Caco-2 (cell line): ENCODE data around the gene HLA-DQB2. TPM values are rescaled to one million over a fixed set of nuclear protein-coding genes. Genes with fewer than 3 reads are reported as not detected.

Experiments used
- BruUV-seq: library from RNA; stranded (reverse); fragments of 400-500 nt; replicated peaks from 2 replicates; lab custom pipeline; 2021; lab: Mats Ljungman, UMichigan
- CTCF ChIA-PET: fragments of 300-600 bp; sonication (Branson Sonifier 250); formaldehyde crosslinking; loops from one replicate; lab custom pipeline; 2022; ENCODE audit warnings: antibody characterized with exemption; lab: Charles Lee
- POLR2A ChIA-PET: fragments of 300-600 bp; sonication (Branson Sonifier 250); formaldehyde crosslinking; loops from one replicate; lab custom pipeline; 2022; ENCODE audit warnings: antibody characterized with exemption; lab: Charles Lee
- DNase-seq, 2 experiments: peaks; one replicate each; pipeline versions ENCODE4 v3.0.0 to v3.0.0-alpha.2; 2020 to 2022
- H3K27me3 ChIP-seq: replicated peaks from 2 replicates; pipeline ENCODE4 v1.6.0; 2011; ENCODE audit warnings: low read length; ENCODE audit not compliant: control insufficient read depth, insufficient read depth
- H3K36me3 ChIP-seq: 2 replicates; pipeline ENCODE4 v1.5.1; 2011; ENCODE audit warnings: low read length; ENCODE audit not compliant: control insufficient read depth, insufficient read depth
- H3K4me1 ChIP-seq: fragments of 250-450 bp; sonication (Bioruptor Pico); 2 replicates; pipeline ENCODE4 v1.5.1; 2020; ENCODE audit warnings: mild to moderate bottlenecking
- H3K4me3 ChIP-seq: 2 replicates; pipeline ENCODE4 v1.5.1; 2011; ENCODE audit warnings: low read depth, mild to moderate bottlenecking, control low read depth, low read length
- H3K9me3 ChIP-seq: fragments of 250-450 bp; sonication (Bioruptor Pico); 2 replicates; pipeline ENCODE4 v1.5.1; 2020; ENCODE audit warnings: mild to moderate bottlenecking, moderate library complexity
- H3K27ac Mint-ChIP-seq: one replicate; pipeline ENCODE4 v1.8.0; 2022; ENCODE audit warnings: mixed read lengths; ENCODE audit not compliant: unreplicated experiment
- H3K27me3 Mint-ChIP-seq: one replicate; pipeline ENCODE4 v1.8.0; 2022; ENCODE audit warnings: mixed read lengths; ENCODE audit not compliant: insufficient read depth, unreplicated experiment
- H3K36me3 Mint-ChIP-seq: one replicate; pipeline ENCODE4 v1.8.0; 2022; ENCODE audit warnings: mild to moderate bottlenecking, mixed read lengths; ENCODE audit not compliant: insufficient read depth, unreplicated experiment
- H3K4me1 Mint-ChIP-seq: one replicate; pipeline ENCODE4 v1.8.0; 2022; ENCODE audit warnings: low read depth, mixed read lengths; ENCODE audit not compliant: unreplicated experiment
- H3K4me3 Mint-ChIP-seq: one replicate; pipeline ENCODE4 v1.8.0; 2022; ENCODE audit warnings: mild to moderate bottlenecking, moderate library complexity, mixed read lengths; ENCODE audit not compliant: unreplicated experiment
- H3K9me3 Mint-ChIP-seq: one replicate; pipeline ENCODE4 v1.8.0; 2022; ENCODE audit warnings: mixed read lengths; ENCODE audit not compliant: unreplicated experiment
- CTCF ChIP-seq, 2 experiments: fragments of 200-600 bp in 1 of 2; IDR thresholded peaks; 1 replicate in 1 of 2; 2 replicates in 1 of 2; pipeline versions ENCODE4 v1.5.1 to v1.8.0; 2011 to 2022; ENCODE audit warnings: antibody characterized with exemption in 1 of 2, control low read depth in 1 of 2, inconsistent platforms in 1 of 2, low read depth in 1 of 2, low read length in 1 of 2, mild to moderate bottlenecking in 1 of 2, moderate library complexity in 1 of 2; ENCODE audit not compliant: insufficient read depth in 1 of 2, severe bottlenecking in 1 of 2, unreplicated experiment in 1 of 2
- intact Hi-C: fragments of 100-400 bp; cut with micrococcal nuclease; formaldehyde crosslinking; loops from one replicate; pipeline ENCODE4 v1.10.0; 2022; ENCODE audit not compliant: unreplicated experiment
- total RNA-seq: library from RNA; stranded (reverse); gene quantifications from 2 replicates; pipeline ENCODE4 v1.2.3, GENCODE V29; 2022

Gene HLA-DQB2
- total RNA-seq, 1 experiment from 2014 or later, result not detected

GRCh38 chr6:32744776-32745175, 18.6 kb downstream of the HLA-DQB2 start:
- peaks cover 18% of the 10 kb centered on the region for H3K27me3 Mint-ChIP-seq
- H3K27ac Mint-ChIP-seq, result no peak overlapping the region
- no peak for DNase-seq
- no peaks in the 10 kb centered on the region for H3K4me1 Mint-ChIP-seq
- CTCF ChIA-PET, result no interaction called here
- Histone ChIP-seq H3K36me3 (no peaks in the 10 kb centered on the region), H3K27me3 (no peaks in the 10 kb centered on the region; the same call in 1 of the 2 replicates), H3K9me3 (no peaks in the 10 kb centered on the region), H3K4me1 (no peaks in the 10 kb centered on the region), H3K4me3 (no peak overlapping the region)
- no peaks in the 10 kb centered on the region for H3K36me3 Mint-ChIP-seq
- intact Hi-C loops, result no loop called here
- POLR2A ChIA-PET, result no interaction called here
- BruUV-seq, result no TSS peak
- no peak overlapping the region for H3K4me3 Mint-ChIP-seq
- H3K9me3 Mint-ChIP-seq, result no peaks in the 10 kb centered on the region
- no peak for TF ChIP-seq CTCF (IDR thresholded peaks at IDR 0.05; ENCODE audit: insufficient read depth in 1 of 2, low read depth in 1 of 2, low read length in 1 of 2, severe bottlenecking in 1 of 2, unreplicated experiment in 1 of 2)

- no peak for TF ChIP-seq CTCF (IDR thresholded peaks at IDR 0.05; ENCODE audit: insufficient read depth in 1 of 2, low read depth in 1 of 2, low read length in 1 of 2, severe bottlenecking in 1 of 2, unreplicated experiment in 1 of 2)
- Mint-ChIP-seq H3K4me3 (no peak overlapping the region), H3K9me3 (no peaks in the 10 kb centered on the region), H3K4me1 (no peaks in the 10 kb centered on the region), H3K27me3 (peaks cover 17% of the 10 kb centered on the region), H3K27ac (no peak overlapping the region), H3K36me3 (no peaks in the 10 kb centered on the region)
- no peaks in the 10 kb centered on the region for H3K9me3 ChIP-seq
- no peak for DNase-seq
- BruUV-seq, result no TSS peak
- no peaks in the 10 kb centered on the region; the same call in 1 of the 2 replicates for H3K27me3 ChIP-seq
- intact Hi-C loops, result loop anchor here (2.0 kb wide), 1 partner anchor 104 kb away; no protein-coding TSS in a partner anchor
- ChIA-PET POLR2A (no interaction called here), CTCF (no interaction called here)
- no peak overlapping the region for H3K4me3 ChIP-seq
- no peaks in the 10 kb centered on the region for H3K36me3 ChIP-seq
- H3K4me1 ChIP-seq, result no peaks in the 10 kb centered on the region
These were observed 21.0 kb downstream of the HLA-DQB2 start for GRCh38 chr6:32742374-32742773.

- Mint-ChIP-seq H3K4me1 (no peaks in the 10 kb centered on the region), H3K27me3 (peaks cover 17% of the 10 kb centered on the region), H3K27ac (no peak within 1 kb of the TSS), H3K36me3 (no peaks in the 10 kb centered on the region), H3K4me3 (no peak within 1 kb of the TSS), H3K9me3 (no peaks in the 10 kb centered on the region)
- ChIA-PET POLR2A (no interaction called here), CTCF (no interaction called here)
- DNase-seq, result no peak
- BruUV-seq, result no TSS peak
- H3K27me3 ChIP-seq, result no peaks in the 10 kb centered on the region; the same call in 1 of the 2 replicates
- H3K9me3 ChIP-seq, result no peaks in the 10 kb centered on the region
- intact Hi-C loops, result no loop called here
- TF ChIP-seq CTCF (IDR thresholded peaks at IDR 0.05; ENCODE audit: insufficient read depth in 1 of 2, low read depth in 1 of 2, low read length in 1 of 2, severe bottlenecking in 1 of 2, unreplicated experiment in 1 of 2), result no peak
- no peaks in the 10 kb centered on the region for H3K4me1 ChIP-seq
- no peak within 1 kb of the TSS for H3K4me3 ChIP-seq
- H3K36me3 ChIP-seq, result no peaks in the 10 kb centered on the region
These were observed 22.0 kb downstream of the HLA-DQB2 start, which contains the start of gene HLA-DQA2 for GRCh38 chr6:32741031-32741960. HLA-DQA2 (plus strand) TSS chr6:32741391; CDS start chr6:32741444, 53 bp downstream.
